ENCODE data around the gene AMH. TPM values are rescaled to one million over a fixed set of nuclear protein-coding genes. Genes with fewer than 3 reads are reported as not detected.

Gene AMH
- total and polyA plus RNA-seq, 2 of the 4 experiments (the other 2 are of a cell fraction) = 0.86 TPM; not detected in 1

DNA sequence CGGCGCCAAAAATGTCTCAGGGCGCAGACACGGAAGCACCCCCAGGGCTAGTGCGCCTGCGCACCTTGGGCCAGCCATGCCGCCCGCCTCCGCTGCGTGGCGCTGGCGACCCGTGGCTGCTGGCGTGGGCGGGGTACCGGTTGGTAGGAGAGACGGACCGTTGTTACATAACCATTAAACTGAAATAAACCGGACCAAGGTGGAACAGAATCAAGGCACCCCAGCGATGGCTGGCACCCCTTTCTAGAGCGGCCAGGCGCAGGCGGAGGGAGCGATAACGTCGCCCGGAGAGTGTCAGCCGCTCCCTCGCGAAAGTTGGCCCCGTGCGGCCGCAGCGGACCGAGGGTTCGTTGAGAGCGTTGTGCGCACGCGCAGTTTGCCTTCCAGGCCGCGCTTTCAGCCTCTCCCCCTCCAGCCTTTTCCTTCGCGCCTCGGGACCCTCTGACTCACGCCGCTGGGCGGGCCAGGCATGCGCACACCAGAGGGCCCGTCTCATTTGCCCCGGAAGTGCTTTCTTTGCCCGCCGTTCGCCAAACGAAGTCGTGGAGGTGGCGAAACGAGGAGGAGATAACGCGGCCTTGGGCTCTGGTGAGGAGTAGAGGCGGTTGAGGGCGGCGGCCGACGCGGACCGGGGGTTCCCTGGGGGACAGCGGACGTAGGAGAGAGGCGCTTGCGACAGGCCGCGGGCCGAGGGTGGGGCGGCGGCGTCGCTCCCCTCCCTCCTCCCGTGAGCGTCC, 12.6 kb upstream of the AMH start, which contains the start of the genes PLEKHJ1 and SF3A2 (continued):
- TF ChIP-seq FOS (IDR thresholded peaks at IDR 0.05; ENCODE audit: low read depth, low read length) = peak; percentile 30; the same call in 1 of the 2 replicates
- TF ChIP-seq RFX5 (IDR thresholded peaks at IDR 0.05; ENCODE audit: low read depth, low read length) = peak; percentile 59

DNA sequence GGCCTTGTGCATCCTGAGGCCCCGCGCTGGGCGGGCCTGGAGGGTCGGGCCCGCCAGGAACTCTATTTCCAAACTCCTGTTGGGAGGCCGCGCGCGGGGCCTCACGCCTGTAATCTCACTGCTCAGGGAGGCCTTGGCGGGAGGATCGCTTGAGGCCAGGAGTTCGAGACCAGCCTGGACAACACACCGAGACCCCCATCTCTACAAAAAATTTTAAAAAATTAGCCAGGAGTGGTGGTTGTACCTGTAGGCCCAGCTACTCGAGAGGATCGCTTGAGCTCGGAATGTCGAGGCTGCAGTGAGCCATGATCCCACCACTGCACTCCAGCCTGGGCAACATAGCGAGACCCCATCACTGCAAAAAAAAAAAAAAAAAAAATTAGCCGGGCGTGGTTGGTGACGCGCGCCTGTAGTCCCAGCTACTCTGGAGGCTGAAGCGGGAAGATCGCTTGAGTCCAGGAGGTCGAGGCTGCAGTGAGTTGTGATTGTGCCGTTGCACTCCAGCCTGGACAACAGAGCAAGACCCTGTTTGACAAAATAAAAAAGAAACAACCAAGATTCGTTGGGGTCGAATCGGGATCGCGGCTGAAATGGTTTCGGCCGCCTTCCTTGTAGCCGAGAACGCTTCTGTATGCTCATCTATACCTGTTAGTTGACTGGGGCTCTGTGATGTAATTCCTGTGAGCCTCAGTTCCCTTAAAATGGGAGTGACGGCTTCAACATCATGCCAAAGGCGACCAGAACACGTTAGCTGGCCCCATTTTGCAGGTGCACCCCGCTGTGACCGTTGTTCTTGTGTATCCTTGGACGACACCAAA, 11.9 kb upstream of the AMH start:
- peak overlapping the region; percentile 97 for H2AK5ac ChIP-seq (ENCODE audit: low read depth, low read length)
- H3K4ac ChIP-seq (ENCODE audit: low read depth, low read length) = peak overlapping the region; percentile 82
- H4K8ac ChIP-seq (ENCODE audit: low read depth in 2 of 2, low read length in 2 of 2) = peak overlapping the region; percentile 78 to 92
- peak overlapping the region; percentile 84 for H3K9ac ChIP-seq (ENCODE audit: low read depth, low read length)
- ChIA-PET POLR2A (ENCODE audit: unreplicated experiment) (no interaction called here), CTCF (interaction anchor here (1.6 kb wide), 1 partner anchor 25 kb away, joined by 6 read pairs; no protein-coding TSS in a partner anchor)
- BruUV-seq (replicated peaks) = no TSS peak
- H3K23ac ChIP-seq (ENCODE audit: low read depth, low read length) = peak overlapping the region; percentile 39; the same call in 1 of the 2 replicates
- in situ Hi-C loops (cut with MboI; ENCODE audit: low sequenced_read_pairs) (no loop called here), dilution Hi-C loops (cut with HindIII; ENCODE audit: low sequenced_read_pairs, unreplicated experiment) (no loop called here), intact Hi-C loops (cut with micrococcal nuclease) (loop anchor here (2.0 to 5.0 kb wide), 2 partner anchors 80 to 375 kb away; no protein-coding TSS in a partner anchor)
- H3K56ac ChIP-seq (ENCODE audit: extremely low read depth, insufficient read depth, low read length) = peak overlapping the region; percentile 48; the same call in 1 of the 2 replicates
- peak overlapping the region; percentile 86 for H2BK5ac ChIP-seq (ENCODE audit: low read depth, low read length, poor library complexity, severe bottlenecking)
- H3K9me1 ChIP-seq (ENCODE audit: insufficient read depth, low read length) = peaks cover 13% of the 10 kb centered on the region
- no peak overlapping the region; the same call in 1 of the 2 replicates for H2BK120ac ChIP-seq (ENCODE audit: low read depth, low read length)
- peak overlapping the region; percentile 58; the same call in 1 of the 2 replicates for H4K91ac ChIP-seq (ENCODE audit: insufficient read depth, low read depth, low read length)
- peaks cover 50% of the 10 kb centered on the region for H4K20me1 ChIP-seq (ENCODE audit: insufficient read depth, low read length)
- H3K4me3 ChIP-seq (ENCODE audit: insufficient read depth, low read depth, low read length) = peak overlapping the region; percentile 67
- ATAC-seq (ENCODE audit: low read depth) = peak; percentile 25
- peak overlapping the region; percentile 82 for H2AK9ac ChIP-seq (replicated peaks; ENCODE audit: low read depth, low read length, poor library complexity)
- H3K27me3 ChIP-seq (ENCODE audit: control insufficient read depth, insufficient read depth, low read length) = no peaks in the 10 kb centered on the region
- peak overlapping the region; percentile 94 for H3K4me2 ChIP-seq (ENCODE audit: low read depth, low read length)
- peaks cover 0 to 65% of the 10 kb centered on the region in 2 experiments; a peak in 3 of 4 replicates for H3K79me1 ChIP-seq (ENCODE audit: low read depth in 1 of 2, low read length in 2 of 2)
- no peak overlapping the region for H2BK15ac ChIP-seq (ENCODE audit: low read depth, low read length)
- no peaks in the 10 kb centered on the region for H3K9me3 ChIP-seq (ENCODE audit: control insufficient read depth, insufficient read depth, low read length)
- H3K36me3 ChIP-seq (ENCODE audit: control insufficient read depth, insufficient read depth, low read length) = peaks cover 17% of the 10 kb centered on the region
- H2AFZ ChIP-seq (replicated peaks; ENCODE audit: low read length, poor library complexity) = peak overlapping the region; percentile 99
- H3K4me1 ChIP-seq (ENCODE audit: control insufficient read depth, insufficient read depth, low read length) = peaks cover 22% of the 10 kb centered on the region
- H3K18ac ChIP-seq (ENCODE audit: low read depth, low read length) = no peak overlapping the region; the same call in 1 of the 2 replicates
- H4K5ac ChIP-seq (ENCODE audit: low read depth, low read length) = peak overlapping the region; percentile 25
- peak overlapping the region; percentile 93 for H3K27ac ChIP-seq (ENCODE audit: insufficient read depth, low read length)
- H3K14ac ChIP-seq (replicated peaks; ENCODE audit: low read depth, low read length) = peak overlapping the region; percentile 71
- no peak for DNase-seq
- WGBS, 2 experiments (ENCODE audit: extremely low coverage in 2 of 2, insufficient read length in 1 of 2) = 97% methylated on average over 10 of the region's 43 CpGs; no CpG with 5 or more reads in 1 of the 2 experiments
- H2BK20ac ChIP-seq (ENCODE audit: low read depth, low read length) = no peak overlapping the region
- TF ChIP-seq, protein P1, sequence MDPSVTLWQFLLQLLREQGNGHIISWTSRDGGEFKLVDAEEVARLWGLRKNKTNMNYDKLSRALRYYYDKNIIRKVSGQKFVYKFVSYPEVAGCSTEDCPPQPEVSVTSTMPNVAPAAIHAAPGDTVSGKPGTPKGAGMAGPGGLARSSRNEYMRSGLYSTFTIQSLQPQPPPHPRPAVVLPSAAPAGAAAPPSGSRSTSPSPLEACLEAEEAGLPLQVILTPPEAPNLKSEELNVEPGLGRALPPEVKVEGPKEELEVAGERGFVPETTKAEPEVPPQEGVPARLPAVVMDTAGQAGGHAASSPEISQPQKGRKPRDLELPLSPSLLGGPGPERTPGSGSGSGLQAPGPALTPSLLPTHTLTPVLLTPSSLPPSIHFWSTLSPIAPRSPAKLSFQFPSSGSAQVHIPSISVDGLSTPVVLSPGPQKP (IDR thresholded peaks at IDR 0.05; ENCODE audit: borderline replicate concordance, low read depth, low read length) = no peak
- no peak for TF ChIP-seq MAFK (IDR thresholded peaks at IDR 0.05; ENCODE audit: low read depth, low read length)
- no peak for TF ChIP-seq NFE2L2 (IDR thresholded peaks at IDR 0.05; ENCODE audit: low read depth, low read length)
- TF ChIP-seq RAD21 (IDR thresholded peaks at IDR 0.05; ENCODE audit: low read length) = no peak
- TF ChIP-seq CEBPB (IDR thresholded peaks at IDR 0.05; ENCODE audit: low read depth, low read length) = no peak
- no peak for TF ChIP-seq RCOR1 (IDR thresholded peaks at IDR 0.05; ENCODE audit: insufficient replicate concordance, low read length)
- TF ChIP-seq POLR2A (IDR thresholded peaks at IDR 0.05; ENCODE audit: low read depth, low read length) = no peak
- TF ChIP-seq RFX5 (IDR thresholded peaks at IDR 0.05; ENCODE audit: low read depth, low read length) = no peak
- TF ChIP-seq SMC3 (IDR thresholded peaks at IDR 0.05; ENCODE audit: low read depth, low read length) = no peak
- no peak for TF ChIP-seq MXI1 (IDR thresholded peaks at IDR 0.05; ENCODE audit: borderline replicate concordance, low read depth, low read length)
- no peak for TF ChIP-seq FOS (IDR thresholded peaks at IDR 0.05; ENCODE audit: low read depth, low read length)
- no peak for TF ChIP-seq CHD1 (IDR thresholded peaks at IDR 0.05; ENCODE audit: low read depth, low read length)
- no peak for TF ChIP-seq MAZ (IDR thresholded peaks at IDR 0.05; ENCODE audit: borderline replicate concordance, low read depth, low read length)

Measured in IMR-90 (cell line).